Vagina (tissue), 2 donors: ENCODE measurements around the gene SDCBP2. TPM values are rescaled to one million over a fixed set of nuclear protein-coding genes. Genes with fewer than 3 reads are reported as not detected.
A peak's percentile ranks its signal among the peaks of the same experiment; 100 is the strongest.

Source experiments
- DNase-seq, 2 donors: peaks; one replicate each; pipeline ENCODE4 v3.0.0-alpha.2; 2017; ENCODE audit errors: extremely low spot score in 2 of 2
- H3K27ac ChIP-seq: fragments of 200-600 bp; sonication (generic); one replicate; pipeline ENCODE4 v1.5.1; 2019
- H3K27me3 ChIP-seq: fragments of 200-600 bp; sonication (generic); one replicate; pipeline ENCODE4 v1.5.1; 2019
- H3K36me3 ChIP-seq, 2 donors: fragments of 200-600 bp; sonication (generic); one replicate each; pipeline ENCODE4 v1.5.1; 2017 to 2019
- H3K4me1 ChIP-seq: fragments of 200-600 bp; sonication (generic); one replicate; pipeline ENCODE4 v1.5.1; 2019
- H3K4me3 ChIP-seq, 2 donors: fragments of 200-600 bp; sonication (generic); 1 replicate in 1 of 2; 2 replicates in 1 of 2; pipeline ENCODE4 v1.5.1; 2016 to 2019
- H3K9me3 ChIP-seq: fragments of 200-600 bp; sonication (generic); one replicate; pipeline ENCODE4 v1.5.1; 2019
- CTCF ChIP-seq, 3 experiments: fragments of 450-650 bp in 2 of 3; fragments of 200-600 bp in 1 of 3; sonication (generic) in 1 of 3; IDR thresholded peaks; one replicate each; pipeline ENCODE4 v1.5.1; 2017 to 2019; ENCODE audit warnings: antibody characterized with exemption in 3 of 3, mild to moderate bottlenecking in 2 of 3, moderate library complexity in 2 of 3
- POLR2A ChIP-seq, 2 donors: fragments of 450-650 bp; IDR thresholded peaks; one replicate each; pipeline ENCODE4 v1.6.1; 2017; ENCODE audit warnings: antibody characterized with exemption in 2 of 2, mild to moderate bottlenecking in 2 of 2, moderate library complexity in 2 of 2
- POLR2AphosphoS5 ChIP-seq, 2 donors: sonication (generic); formaldehyde crosslinking; IDR thresholded peaks; one replicate each; pipeline ENCODE4 v1.9.0; 2017; ENCODE audit warnings: antibody characterized with exemption in 2 of 2, mild to moderate bottlenecking in 2 of 2, low read depth in 1 of 2; ENCODE audit not compliant: insufficient read depth in 1 of 2
- intact Hi-C: fragments of 100-400 bp; cut with DNase I; formaldehyde crosslinking; loops from one replicate; pipeline ENCODE4 v1.15.1; 2023
- total RNA-seq: library from RNA; depleted of rRNA; stranded (reverse); fragments of >200 nt; gene quantifications from one replicate; pipeline ENCODE4 v1.2.3, GENCODE V29; 2016

SDCBP2 gene
- total RNA-seq, 1 donor from 2014 or later: 43.5 TPM

- H3K27me3 ChIP-seq: no peaks in the 10 kb centered on the region
- DNase-seq: no peak
- TF ChIP-seq POLR2AphosphoS5 (IDR thresholded peaks at IDR 0.05; ENCODE audit: insufficient read depth in 1 of 2, low read depth in 1 of 2) (no peak), POLR2A (IDR thresholded peaks at IDR 0.05) (no peak), CTCF (IDR thresholded peaks at IDR 0.05) (no peak)
- no peaks in the 10 kb centered on the region for H3K36me3 ChIP-seq
- peak overlapping the region in 1 of 2 donors; percentile 46 for H3K4me3 ChIP-seq
- intact Hi-C loops: loop anchor here (2.0 kb wide), 1 partner anchor 124 kb away; no protein-coding TSS in a partner anchor
- H3K4me1 ChIP-seq: peaks cover 9% of the 10 kb centered on the region
- H3K27ac ChIP-seq: no peak overlapping the region
- H3K9me3 ChIP-seq: no peaks in the 10 kb centered on the region
These were observed 16.1 kb downstream of the SDCBP2 start for GRCh38 chr20:1312904-1313235.

- intact Hi-C loops: loop anchor here (2.0 kb wide), 1 partner anchor 124 kb away; no protein-coding TSS in a partner anchor
- no peaks in the 10 kb centered on the region for H3K36me3 ChIP-seq
These were observed 16.6 kb downstream of the SDCBP2 start for GRCh38 chr20:1312308-1312707.

GRCh38 chr20:1310506-1311190 is 18.3 kb downstream of the SDCBP2 start:
- Histone ChIP-seq H3K27me3 (no peaks in the 10 kb centered on the region), H3K4me1 (peaks cover 9% of the 10 kb centered on the region), H3K27ac (no peak overlapping the region), H3K36me3 (no peaks in the 10 kb centered on the region), H3K9me3 (no peaks in the 10 kb centered on the region), H3K4me3 (no peak overlapping the region)
- TF ChIP-seq CTCF (IDR thresholded peaks at IDR 0.05) (no peak), POLR2A (IDR thresholded peaks at IDR 0.05) (no peak), POLR2AphosphoS5 (IDR thresholded peaks at IDR 0.05; ENCODE audit: insufficient read depth in 1 of 2, low read depth in 1 of 2) (no peak)
- intact Hi-C loops: no loop called here
- no peak for DNase-seq

More at GRCh38 chr20:1312308-1312707, 16.6 kb downstream of the SDCBP2 start:
- TF ChIP-seq POLR2AphosphoS5 (IDR thresholded peaks at IDR 0.05; ENCODE audit: insufficient read depth in 1 of 2, low read depth in 1 of 2) (no peak), POLR2A (IDR thresholded peaks at IDR 0.05) (no peak), CTCF (IDR thresholded peaks at IDR 0.05) (no peak)
- no peak overlapping the region for H3K27ac ChIP-seq
- no peak for DNase-seq
- H3K27me3 ChIP-seq: no peaks in the 10 kb centered on the region
- H3K4me1 ChIP-seq: peaks cover 9% of the 10 kb centered on the region
- no peak overlapping the region for H3K4me3 ChIP-seq
- H3K9me3 ChIP-seq: no peaks in the 10 kb centered on the region

- DNase-seq: no peak
- TF ChIP-seq POLR2A (IDR thresholded peaks at IDR 0.05) (no peak), CTCF (IDR thresholded peaks at IDR 0.05) (no peak), POLR2AphosphoS5 (IDR thresholded peaks at IDR 0.05; ENCODE audit: insufficient read depth in 1 of 2, low read depth in 1 of 2) (no peak)
- intact Hi-C loops: no loop called here
- H3K27me3 ChIP-seq: no peaks in the 10 kb centered on the region
- H3K27ac ChIP-seq: no peak overlapping the region
- H3K4me3 ChIP-seq: no peak overlapping the region
- H3K9me3 ChIP-seq: no peaks in the 10 kb centered on the region
- H3K36me3 ChIP-seq: no peaks in the 10 kb centered on the region
- H3K4me1 ChIP-seq: peaks cover 9% of the 10 kb centered on the region
These were observed 18.9 kb downstream of the SDCBP2 start for GRCh38 chr20:1310071-1310470.

- no peak for TF ChIP-seq CTCF (IDR thresholded peaks at IDR 0.05)
- no peak for TF ChIP-seq POLR2A (IDR thresholded peaks at IDR 0.05)
- no peak for TF ChIP-seq POLR2AphosphoS5 (IDR thresholded peaks at IDR 0.05; ENCODE audit: insufficient read depth in 1 of 2, low read depth in 1 of 2)
- Histone ChIP-seq H3K9me3 (no peaks in the 10 kb centered on the region), H3K36me3 (no peaks in the 10 kb centered on the region), H3K27me3 (no peaks in the 10 kb centered on the region), H3K4me3 (no peak overlapping the region), H3K4me1 (peaks cover 9% of the 10 kb centered on the region), H3K27ac (no peak overlapping the region)
- intact Hi-C loops: loop anchor here (5.0 kb wide), 1 partner anchor 138 kb away; no protein-coding TSS in a partner anchor
- DNase-seq: no peak
These were observed 19.5 kb downstream of the SDCBP2 start for GRCh38 chr20:1309439-1309847.
